GM18951 (cell line): Measurements from ENCODE around the gene PRMT1.

Experiments
- POLR2A ChIP-seq: IDR thresholded peaks from 4 replicates; pipeline ENCODE4 v1.6.1; 2011; ENCODE audit warnings: mild to moderate bottlenecking; ENCODE audit not compliant: insufficient read length, insufficient read depth; ENCODE audit errors: extremely low read depth
- in situ Hi-C: fragments of 300-500 bp; cut with MboI; formaldehyde crosslinking; loops from one replicate; pipeline ENCODE4 v1.12.0; 2022; ENCODE audit warnings: low sequenced_read_pairs, mixed read lengths, inconsistent platforms; ENCODE audit not compliant: unreplicated experiment

The PRMT1 gene

GRCh38 chr19:49727217-49728030 is 50.4 kb downstream of the PRMT1 start:
- TF ChIP-seq POLR2A, result no peak
- in situ Hi-C loops, result no loop called here

- in situ Hi-C loops, result no loop called here
- TF ChIP-seq POLR2A, result no peak
Observed at GRCh38 chr19:49730166-49730565, 53.1 kb downstream of the PRMT1 start.
